Activated T-helper 1 cell treated with Interleukin-2 at 50 U/mL for 16 hours (primary cell): Measurements from ENCODE around the gene CLPX.
"Not testable (repeated sequence)": the region's sequence is repeated elsewhere in the genome, so short reads cannot be mapped to it uniquely, and the experiment has no call there.

Experiments used
- DNase-seq: peaks from one replicate; pipeline ENCODE4 v3.0.0-alpha.2; 2020; ENCODE audit warnings: low read depth

Gene CLPX

DNA sequence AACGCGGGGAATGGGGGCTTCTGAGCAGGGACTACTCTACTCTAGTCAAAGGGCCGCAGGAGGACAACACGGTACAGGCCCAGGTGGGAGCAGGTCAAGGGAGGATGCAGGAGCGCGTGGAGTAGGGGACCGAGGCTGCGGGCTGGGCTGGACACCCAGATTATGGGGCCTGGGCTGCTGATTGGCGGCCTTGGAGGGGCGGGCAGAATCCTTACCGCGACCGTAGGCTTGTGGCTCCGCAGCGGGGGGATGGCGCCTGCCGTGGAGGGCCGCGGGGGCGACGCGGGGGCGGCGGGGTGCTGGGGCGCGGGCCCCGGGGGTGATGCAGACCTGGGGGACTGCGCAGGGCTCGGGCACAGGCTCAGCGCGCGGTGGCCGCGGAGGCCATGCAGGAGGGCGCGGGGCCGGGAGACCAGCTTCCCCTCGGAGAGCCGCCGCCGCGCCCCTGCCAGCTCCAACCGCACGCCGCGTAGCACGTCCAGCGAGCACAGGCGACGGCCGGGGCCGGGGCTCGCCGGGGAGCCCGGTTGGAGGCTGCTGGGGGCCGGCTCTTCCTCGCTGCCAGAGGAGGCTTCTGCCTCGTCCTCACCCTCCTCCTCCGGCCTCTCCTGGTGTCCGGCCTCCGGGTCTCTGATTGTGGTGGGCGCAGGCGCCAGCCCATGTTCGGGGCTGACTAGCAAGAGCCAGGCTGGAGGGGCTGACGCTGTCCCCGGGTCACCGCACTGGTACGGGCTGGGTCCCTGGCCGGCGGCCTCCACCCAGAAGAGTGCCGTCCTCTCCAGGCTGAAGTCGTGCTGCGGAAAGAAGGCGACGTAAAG is 83.0 kb downstream of the CLPX start:
- DNase-seq, result no peak

DNA sequence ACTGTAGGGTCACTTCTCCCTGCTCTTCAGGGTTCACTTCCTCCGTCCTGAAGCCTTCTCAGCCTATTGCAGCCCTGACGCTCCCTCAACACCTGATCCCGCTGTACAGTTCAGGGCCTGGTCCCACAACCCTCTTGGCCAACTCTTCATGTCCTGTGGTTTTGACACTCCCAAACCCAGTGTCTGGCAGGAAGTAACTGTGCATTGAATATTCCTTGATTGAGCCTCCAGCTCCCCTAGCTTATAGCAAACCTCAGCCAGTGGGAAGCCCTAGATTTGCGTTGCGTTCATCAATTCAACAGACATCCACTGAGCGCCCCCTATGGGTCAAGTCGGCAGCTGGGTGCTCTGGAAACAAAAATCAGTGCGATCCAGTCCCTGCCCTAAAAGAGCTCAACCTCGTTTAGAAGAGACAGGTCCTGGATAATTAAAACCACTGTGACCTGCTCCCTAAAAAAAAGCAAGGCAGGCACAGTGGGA is 83.7 kb downstream of the CLPX start:
- no peak for DNase-seq

DNA sequence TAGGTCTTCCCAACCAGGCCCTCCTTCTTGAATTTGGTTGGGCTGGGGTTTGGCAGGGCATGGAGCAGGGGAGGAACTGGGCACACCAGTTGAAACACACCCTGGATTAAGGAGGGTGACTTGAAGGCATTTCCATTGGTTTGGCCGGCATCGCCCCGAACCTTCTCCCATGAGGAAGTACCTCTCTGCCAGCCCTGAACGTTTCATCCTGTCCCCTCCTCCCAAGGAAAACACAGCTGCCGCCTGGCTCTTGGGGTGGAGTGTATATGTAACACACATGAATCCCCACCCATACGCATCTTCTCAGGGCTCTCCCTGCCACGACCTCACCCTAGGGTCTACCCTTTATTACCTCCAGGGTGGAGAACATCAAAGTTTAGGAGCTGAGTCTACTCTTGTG is 84.7 kb downstream of the CLPX start:
- DNase-seq, result no peak

DNA sequence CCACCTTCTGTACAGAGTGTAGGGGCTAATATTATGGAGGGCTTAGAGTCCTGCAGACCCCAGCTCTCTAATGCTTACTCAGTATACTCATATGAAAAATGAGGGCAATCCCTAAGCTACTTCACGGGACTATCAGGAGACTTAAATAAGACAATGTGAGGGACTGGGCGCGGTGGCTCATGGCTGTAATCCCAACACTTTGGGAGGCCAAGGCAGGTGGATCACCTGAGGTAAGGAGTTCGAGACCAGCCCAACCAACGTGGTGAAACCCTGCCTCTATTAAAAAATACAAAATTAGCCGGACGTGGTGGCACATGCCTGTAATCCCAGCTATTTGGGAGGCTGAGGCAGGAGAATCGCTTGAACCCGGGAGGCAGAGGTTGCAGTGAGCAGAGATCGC is 85.3 kb downstream of the CLPX start:
- DNase-seq, result not testable (repeated sequence)

- no peak for DNase-seq
Measured at GRCh38 chr15:65099336-65099735, 85.8 kb downstream of the CLPX start.
